Spleen (tissue), 11 donors: ENCODE data around the gene POFUT1. TPM values are rescaled to one million over a fixed set of nuclear protein-coding genes. Genes with fewer than 3 reads are reported as not detected.

Experiments used
- DNase-seq: peaks from one replicate; pipeline ENCODE4 v3.0.0-alpha.2; 2020
- H3K27ac ChIP-seq, 8 donors: fragments of 200-600 bp; sonication (generic) in 7 of 8; 1 replicate in 4 of 8; 2 replicates in 4 of 8; pipeline versions ENCODE4 v1.5.0 to v1.8.0; 2016 to 2021; ENCODE audit warnings: inconsistent platforms in 4 of 8, mild to moderate bottlenecking in 4 of 8, moderate library complexity in 1 of 8
- H3K27me3 ChIP-seq, 7 donors: fragments of 200-600 bp; sonication (generic) in 6 of 7; replicated peaks in 1 of 7; 1 replicate in 4 of 7; 2 replicates in 3 of 7; pipeline versions ENCODE4 v1.5.0 to v1.8.0; 2016 to 2021; ENCODE audit warnings: inconsistent platforms in 3 of 7, mild to moderate bottlenecking in 1 of 7
- H3K36me3 ChIP-seq, 6 donors: fragments of 200-600 bp; sonication (generic) in 5 of 6; 1 replicate in 4 of 6; 2 replicates in 2 of 6; pipeline versions ENCODE4 v1.5.0 to v1.8.0; 2016 to 2021; ENCODE audit warnings: inconsistent platforms in 2 of 6
- H3K4me1 ChIP-seq, 6 donors: fragments of 200-600 bp; sonication (generic) in 5 of 6; 1 replicate in 3 of 6; 2 replicates in 3 of 6; pipeline versions ENCODE4 v1.5.0 to v1.8.0; 2016 to 2021; ENCODE audit warnings: inconsistent platforms in 3 of 6
- H3K4me3 ChIP-seq, 8 donors: fragments of 200-600 bp; sonication (generic) in 7 of 8; 1 replicate in 4 of 8; 2 replicates in 4 of 8; pipeline versions ENCODE4 v1.5.0 to v1.8.0; 2016 to 2021; ENCODE audit warnings: inconsistent platforms in 4 of 8, mild to moderate bottlenecking in 4 of 8, moderate library complexity in 2 of 8
- H3K9me3 ChIP-seq, 8 donors: fragments of 200-600 bp; sonication (generic) in 7 of 8; 1 replicate in 4 of 8; 2 replicates in 4 of 8; pipeline versions ENCODE4 v1.5.0 to v1.8.0; 2016 to 2021; ENCODE audit warnings: inconsistent platforms in 4 of 8
- POLR2A ChIP-seq, 3 donors: fragments of 450-650 bp; IDR thresholded peaks; one replicate each; pipeline ENCODE4 v1.5.1; 2017; ENCODE audit warnings: antibody characterized with exemption in 3 of 3, mild to moderate bottlenecking in 1 of 3
- POLR2AphosphoS5 ChIP-seq, 3 donors: sonication (generic); formaldehyde crosslinking; IDR thresholded peaks; one replicate each; pipeline ENCODE4 v1.5.1; 2017; ENCODE audit warnings: antibody characterized with exemption in 3 of 3
- WGBS, 5 donors: extraction: QIAGEN DNeasy Blood & Tissue Kit in 3 of 5; methylation state at CpG; one replicate each; pipeline versions ENCODE4 v1.1.5 to v1.1.7; 2013 to 2018; 5-methylcytosine and 5-hydroxymethylcytosine counted together
- intact Hi-C: fragments of 100-400 bp; cut with DNase I; formaldehyde crosslinking; loops from one replicate; pipeline ENCODE4 v1.15.0; 2023; ENCODE audit warnings: low total_unique reads
- polyA plus RNA-seq, 3 donors: library from polyadenylated mRNA; stranded (reverse); fragments of 200-250 nt; gene quantifications; one replicate each; pipeline ENCODE4 v1.2.1, GENCODE V29; 2013
- total RNA-seq, 7 donors: library from RNA; depleted of rRNA in 3 of 7; stranded (reverse); fragments of >200 nt in 3 of 7; fragmentation: NEBNext Ultra II Directional in 4 of 7; extraction: Animal tissue kit (Norgen Biotek cat#: 25700) in 4 of 7; gene quantifications; one replicate each; pipeline versions ENCODE4 v1.1.0 to v1.2.1, GENCODE V29; 2016 to 2021
- TF ChIP-seq, protein P1 (sequence below), 11 experiments: fragments of 200-600 bp in 7 of 11; fragments of 450-650 bp in 4 of 11; sonication (generic) in 4 of 11; IDR thresholded peaks in 8 of 11; conservative IDR thresholded peaks in 3 of 11; 1 replicate in 7 of 11; 2 replicates in 4 of 11; pipeline versions ENCODE4 v1.4.0 to v1.8.0; 2016 to 2021; ENCODE audit warnings: antibody characterized with exemption in 11 of 11, inconsistent platforms in 4 of 11, mild to moderate bottlenecking in 1 of 11
- donor health status: healthy with polysubstance abuse.
- donor health status: DM: no; HTN: no; CAD: no; lungs with moderate emphysema.
- donor health status: DM: no; HTN: no; CAD: no.
- donor health status: Bipolar disorder and iron deficiency.
- donor health status: healthy.
- donor health status: DM: no; HTN: no; CAD: no.
- donor health status: DM: yes; HTN: yes; CAD: no.

The POFUT1 gene
- total and polyA plus RNA-seq, 10 donors, result 3.8 to 26.3 (median 21.0) TPM

DNA sequence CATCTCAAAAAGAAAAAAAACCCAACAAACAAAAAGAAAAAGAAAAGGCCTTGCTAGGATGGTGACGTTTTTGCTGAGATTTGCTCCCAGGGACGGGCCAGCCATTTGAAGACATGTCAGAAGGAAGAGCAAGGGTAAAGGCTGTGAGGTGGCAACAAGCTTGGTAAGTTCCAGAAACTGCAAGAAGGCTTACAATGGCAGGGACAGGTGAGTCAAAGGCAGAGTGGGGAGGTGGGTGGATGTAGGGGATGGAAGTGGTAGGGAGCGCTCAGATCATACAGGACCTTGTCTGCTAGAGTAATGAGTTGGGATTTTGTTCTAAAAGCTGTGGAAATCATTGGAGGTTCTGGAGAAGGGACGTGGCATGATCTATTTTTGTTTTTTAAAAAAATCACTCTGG lies 74.0 kb downstream of the POFUT1 start:
- DNase-seq, result no peak
- WGBS, 5 donors, result 85 to 95% (median 89%) methylated on average over 4 of the region's 4 CpGs
- H3K4me3 ChIP-seq, result no peak overlapping the region
- H3K27ac ChIP-seq, result no peak overlapping the region
- TF ChIP-seq POLR2AphosphoS5 (IDR thresholded peaks at IDR 0.05) (no peak), POLR2A (IDR thresholded peaks at IDR 0.05) (no peak)
- TF ChIP-seq, protein P1, sequence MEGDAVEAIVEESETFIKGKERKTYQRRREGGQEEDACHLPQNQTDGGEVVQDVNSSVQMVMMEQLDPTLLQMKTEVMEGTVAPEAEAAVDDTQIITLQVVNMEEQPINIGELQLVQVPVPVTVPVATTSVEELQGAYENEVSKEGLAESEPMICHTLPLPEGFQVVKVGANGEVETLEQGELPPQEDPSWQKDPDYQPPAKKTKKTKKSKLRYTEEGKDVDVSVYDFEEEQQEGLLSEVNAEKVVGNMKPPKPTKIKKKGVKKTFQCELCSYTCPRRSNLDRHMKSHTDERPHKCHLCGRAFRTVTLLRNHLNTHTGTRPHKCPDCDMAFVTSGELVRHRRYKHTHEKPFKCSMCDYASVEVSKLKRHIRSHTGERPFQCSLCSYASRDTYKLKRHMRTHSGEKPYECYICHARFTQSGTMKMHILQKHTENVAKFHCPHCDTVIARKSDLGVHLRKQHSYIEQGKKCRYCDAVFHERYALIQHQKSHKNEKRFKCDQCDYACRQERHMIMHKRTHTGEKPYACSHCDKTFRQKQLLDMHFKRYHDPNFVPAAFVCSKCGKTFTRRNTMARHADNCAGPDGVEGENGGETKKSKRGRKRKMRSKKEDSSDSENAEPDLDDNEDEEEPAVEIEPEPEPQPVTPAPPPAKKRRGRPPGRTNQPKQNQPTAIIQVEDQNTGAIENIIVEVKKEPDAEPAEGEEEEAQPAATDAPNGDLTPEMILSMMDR (IDR thresholded peaks at IDR 0.05 in 8 of 11, conservative IDR thresholded peaks at IDR 0.05 in 3 of 11), result no peak
- intact Hi-C loops, result loop anchor here (5.0 kb wide), 1 partner anchor 76 kb away; the partner anchor contains the start of gene ASXL1
- no peaks in the 10 kb centered on the region for H3K9me3 ChIP-seq
- peaks cover 29 to 96% (median 72%) of the 10 kb centered on the region in 6 donors for H3K4me1 ChIP-seq
- H3K27me3 ChIP-seq, result no peaks in the 10 kb centered on the region
- H3K36me3 ChIP-seq, result peaks cover 0 to 17% (median 0%) of the 10 kb centered on the region in 6 donors

DNA sequence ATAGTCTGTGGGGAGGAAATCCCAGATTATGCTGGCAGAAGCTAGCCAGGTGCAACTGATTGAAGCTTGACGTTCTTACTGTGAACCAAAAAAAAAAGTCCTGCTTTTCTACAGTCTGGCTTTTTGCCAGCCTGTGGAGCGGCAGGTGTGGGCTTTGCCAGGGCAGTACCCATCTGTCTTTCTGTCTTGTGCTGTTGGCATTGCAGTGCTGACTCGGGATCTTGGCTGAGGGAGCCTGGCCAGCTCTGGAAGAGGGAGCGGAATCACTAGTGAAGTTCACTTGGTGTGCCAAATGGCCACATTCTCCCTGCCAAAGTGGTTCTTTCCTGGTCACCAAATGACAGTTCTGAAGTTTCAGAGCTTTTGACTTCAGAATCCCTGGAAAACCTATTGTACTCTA lies 74.8 kb downstream of the POFUT1 start:
- peaks cover 36 to 97% (median 73%) of the 10 kb centered on the region in 6 donors for H3K4me1 ChIP-seq
- TF ChIP-seq, protein P1 (IDR thresholded peaks at IDR 0.05 in 8 of 11, conservative IDR thresholded peaks at IDR 0.05 in 3 of 11), result no peak
- TF ChIP-seq POLR2A (IDR thresholded peaks at IDR 0.05), result no peak
- no peak for TF ChIP-seq POLR2AphosphoS5 (IDR thresholded peaks at IDR 0.05)
- no peaks in the 10 kb centered on the region for H3K27me3 ChIP-seq
- H3K36me3 ChIP-seq, result peaks cover 0 to 17% (median 0%) of the 10 kb centered on the region in 6 donors
- H3K4me3 ChIP-seq, result no peak overlapping the region
- intact Hi-C loops, result loop anchor here (5.0 kb wide), 1 partner anchor 75 kb away; the partner anchor contains the start of gene ASXL1
- no peaks in the 10 kb centered on the region for H3K9me3 ChIP-seq
- no peak for DNase-seq
- H3K27ac ChIP-seq, result peak overlapping the region in 3 of 8 donors; percentile 80 to 87 (median 85)
- 67 to 94% (median 69%) methylated on average over 4 of the region's 4 CpGs for WGBS, 5 donors

DNA sequence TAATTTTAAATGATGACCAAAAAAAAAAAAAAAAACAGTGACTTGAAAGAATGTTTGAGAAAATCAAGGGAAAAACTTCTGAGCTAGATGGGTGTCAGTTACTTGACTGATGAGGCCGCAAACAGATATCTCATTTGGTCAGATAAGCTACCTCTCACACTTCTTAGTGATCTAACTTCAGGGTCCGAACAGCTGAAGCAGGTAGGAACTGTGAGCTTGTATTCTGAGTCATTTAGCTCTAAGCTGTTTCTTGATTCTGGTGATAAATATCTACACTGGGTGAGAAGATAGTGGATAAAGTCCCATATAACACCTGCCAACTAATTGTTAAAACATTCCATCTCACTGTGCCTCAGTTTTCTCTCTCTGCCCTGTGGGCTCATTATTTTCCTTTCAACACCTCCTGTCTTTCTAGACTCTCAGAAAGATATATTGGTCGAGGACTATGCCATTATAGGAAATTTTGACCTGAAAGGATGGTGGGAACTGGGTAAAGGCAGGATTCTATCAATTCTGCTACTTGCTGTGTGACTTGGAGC lies 77.5 kb downstream of the POFUT1 start:
- DNase-seq, result no peak
- WGBS, 5 donors, result 50 to 72% (median 64%) methylated on average over 3 of the region's 3 CpGs
- Histone ChIP-seq H3K4me3 (peak overlapping the region in 1 of 8 donors; percentile 35), H3K9me3 (no peaks in the 10 kb centered on the region), H3K4me1 (peaks cover 26 to 96% (median 54%) of the 10 kb centered on the region in 6 donors), H3K27me3 (no peaks in the 10 kb centered on the region), H3K27ac (peak overlapping the region; percentile 39 to 87 (median 78)), H3K36me3 (peaks cover 0 to 22% (median 0%) of the 10 kb centered on the region in 6 donors)
- TF ChIP-seq, protein P1 (IDR thresholded peaks at IDR 0.05 in 8 of 11, conservative IDR thresholded peaks at IDR 0.05 in 3 of 11), result no peak
- no peak for TF ChIP-seq POLR2A (IDR thresholded peaks at IDR 0.05)
- no peak for TF ChIP-seq POLR2AphosphoS5 (IDR thresholded peaks at IDR 0.05)
- intact Hi-C loops, result no loop called here

DNA sequence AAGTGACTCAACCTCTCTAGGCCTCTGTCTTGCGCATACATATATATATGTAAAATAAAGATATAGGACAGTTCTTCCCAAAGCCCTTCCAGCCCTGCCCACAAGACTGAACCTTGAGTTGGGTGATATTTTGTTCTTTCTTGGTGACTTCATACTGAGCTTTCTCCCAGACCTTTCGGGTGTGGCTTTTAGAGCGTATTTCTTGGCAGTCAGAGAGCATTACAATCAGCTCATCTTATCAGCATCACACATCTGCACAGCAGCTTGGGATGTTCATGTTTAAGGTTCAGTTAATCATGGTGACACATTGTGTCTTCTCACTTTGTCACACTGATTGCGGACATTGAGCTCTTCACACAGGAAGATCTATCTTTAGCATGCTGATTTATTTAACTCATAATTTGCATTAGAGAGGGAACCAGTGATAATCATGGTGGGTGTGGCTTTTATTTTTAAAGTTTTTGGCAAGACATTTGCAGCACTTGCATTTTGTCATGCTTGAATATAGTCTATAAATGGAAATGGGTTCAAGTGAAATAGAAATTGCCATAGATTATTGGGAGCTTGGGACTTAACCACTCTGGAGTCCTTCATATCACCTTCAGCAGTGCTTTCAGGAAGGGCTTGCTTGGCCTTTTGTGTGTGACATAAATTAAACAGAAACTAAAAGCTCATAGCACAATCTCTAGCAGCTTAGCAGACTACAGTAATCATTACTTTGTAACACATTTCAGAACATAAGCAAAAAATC lies 78.1 kb downstream of the POFUT1 start:
- DNase-seq, result no peak
- 26 to 37% (median 32%) methylated on average over 4 of the region's 4 CpGs for WGBS, 5 donors
- Histone ChIP-seq H3K9me3 (no peaks in the 10 kb centered on the region), H3K4me1 (peaks cover 26 to 91% (median 54%) of the 10 kb centered on the region in 6 donors), H3K27me3 (no peaks in the 10 kb centered on the region), H3K27ac (peak overlapping the region; percentile 39 to 87 (median 78)), H3K4me3 (peak overlapping the region in 3 of 8 donors; percentile 1 to 35 (median 4)), H3K36me3 (peaks cover 0 to 26% (median 0%) of the 10 kb centered on the region in 6 donors)
- peak in 1 of 3 donors; percentile 55 for TF ChIP-seq POLR2AphosphoS5 (IDR thresholded peaks at IDR 0.05)
- TF ChIP-seq POLR2A (IDR thresholded peaks at IDR 0.05), result no peak
- TF ChIP-seq, protein P1 (IDR thresholded peaks at IDR 0.05 in 8 of 11, conservative IDR thresholded peaks at IDR 0.05 in 3 of 11), result no peak
- intact Hi-C loops, result no loop called here
